Glomerular visceral epithelial cell (primary cell): ENCODE measurements around the gene CDC42BPG.
A peak's percentile ranks its signal among the peaks of the same experiment; 100 is the strongest.

Experiments
- DNase-seq: peaks from one replicate; pipeline ENCODE4 v3.0.0-alpha.2; 2016; ENCODE audit errors: extremely low spot score

The CDC42BPG gene

DNA sequence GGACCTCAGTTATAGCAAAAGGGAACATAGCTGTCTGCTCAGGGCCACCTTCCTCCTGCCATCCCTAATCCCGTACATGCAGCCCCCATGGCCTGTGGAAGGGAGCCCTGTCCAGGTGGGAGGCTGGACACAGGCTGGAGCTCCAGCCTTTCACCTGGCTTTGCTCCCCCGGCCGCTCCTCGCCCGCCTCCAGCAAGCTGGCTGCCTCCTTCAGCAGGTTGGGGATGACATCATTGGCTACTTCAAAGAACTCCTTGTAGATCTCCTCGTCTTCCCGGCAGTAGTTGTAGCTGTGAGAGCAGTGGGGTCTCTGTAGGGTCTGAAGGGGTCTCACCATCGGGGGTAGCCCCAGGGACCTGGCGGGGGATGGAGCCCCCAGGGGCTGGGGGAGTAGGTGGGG is 39.0 kb downstream of the CDC42BPG start:
- DNase-seq: no peak

- no peak for DNase-seq
These were observed 39.9 kb downstream of the CDC42BPG start for GRCh38 chr11:64804346-64805210.

- DNase-seq: no peak
These were observed 40.6 kb downstream of the CDC42BPG start for GRCh38 chr11:64803846-64804345.

- peak; percentile 81 for DNase-seq
These were observed 41.2 kb downstream of the CDC42BPG start, which contains the start of gene MAP4K2 for GRCh38 chr11:64803158-64803845. TSS of gene MAP4K2 (minus strand) at chr11:64803214. CDS start at chr11:64803149, 65 bp downstream.

DNA sequence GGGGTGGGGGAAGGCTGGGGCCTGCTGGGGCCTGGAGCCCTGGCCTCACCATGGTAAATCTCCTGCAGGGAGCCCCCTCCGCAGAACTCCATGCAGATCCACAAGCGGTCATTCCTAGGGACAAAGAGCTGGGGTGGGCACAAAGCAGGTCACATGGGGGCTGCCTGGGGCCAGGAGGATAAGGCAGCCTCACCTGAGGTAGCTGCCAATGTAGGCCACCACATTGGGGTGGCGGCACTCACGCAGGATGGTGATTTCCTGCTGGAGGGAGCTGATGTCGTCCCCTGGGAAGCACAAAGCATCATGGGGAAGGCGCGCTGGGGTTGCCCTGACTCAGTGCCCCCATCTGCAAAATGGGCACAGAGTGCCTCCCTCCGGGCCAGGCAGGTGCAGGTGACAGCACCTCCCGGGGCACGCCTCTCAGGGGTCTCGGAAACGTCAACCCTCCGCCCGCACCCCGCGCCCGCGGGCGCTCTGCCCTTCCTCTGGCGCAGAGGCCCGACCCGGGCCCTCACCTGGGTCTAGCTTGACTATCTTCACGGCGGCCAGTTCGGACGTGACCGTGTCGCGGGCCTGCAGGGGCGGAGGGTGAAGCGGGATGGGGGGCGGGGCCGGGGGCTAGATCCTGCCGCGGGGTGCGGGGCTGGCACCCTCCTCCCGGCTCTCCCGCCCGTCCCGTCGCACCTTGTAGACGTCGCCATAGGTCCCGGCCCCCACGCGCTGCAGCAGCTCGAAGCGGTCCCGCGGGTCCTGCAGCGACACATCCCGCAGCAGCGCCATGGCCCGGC is 41.9 kb downstream of the CDC42BPG start:
- peak; percentile 6 for DNase-seq

DNA sequence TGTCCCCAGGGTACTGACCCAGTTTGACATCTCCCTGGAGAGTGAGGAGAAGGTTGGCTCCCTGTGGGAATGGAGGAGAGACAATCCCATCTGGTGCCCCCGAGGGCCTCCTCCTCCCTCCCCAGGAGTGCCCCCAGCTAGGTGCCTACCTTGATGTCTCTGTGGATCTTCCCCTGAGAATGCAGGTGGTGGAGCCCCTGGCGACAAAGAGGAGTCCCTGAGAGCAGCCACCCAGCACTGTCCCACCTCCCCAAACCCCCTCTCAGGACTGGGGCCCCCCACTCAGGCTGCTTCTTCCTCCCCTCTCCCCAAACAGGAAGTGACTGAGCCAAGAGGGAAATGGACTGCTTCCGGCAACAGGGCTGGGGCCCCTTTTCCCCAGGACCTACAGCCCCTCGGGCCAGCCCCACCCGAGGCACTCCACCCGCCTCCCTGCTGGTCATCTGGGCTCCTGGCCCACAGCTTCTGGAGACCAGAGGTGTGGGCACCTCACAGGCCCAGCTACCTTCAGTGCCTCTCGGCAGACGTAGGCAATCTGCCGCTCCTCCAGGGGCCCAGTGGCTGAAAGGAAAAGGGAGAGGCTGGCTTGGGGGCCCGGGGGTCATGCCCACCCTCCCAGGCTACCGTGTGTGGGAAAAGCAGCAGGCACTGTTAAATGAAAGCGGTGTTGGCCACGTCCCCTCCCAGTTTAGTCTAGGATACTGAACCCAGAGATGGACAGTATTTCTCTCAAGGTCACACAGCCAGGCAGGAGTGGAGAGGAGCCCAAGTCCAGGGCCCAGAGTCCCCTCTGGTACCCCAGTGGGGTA is 42.7 kb downstream of the CDC42BPG start:
- no peak for DNase-seq

GRCh38 chr11:64801158-64801464 is 43.3 kb downstream of the CDC42BPG start:
- no peak for DNase-seq

DNA sequence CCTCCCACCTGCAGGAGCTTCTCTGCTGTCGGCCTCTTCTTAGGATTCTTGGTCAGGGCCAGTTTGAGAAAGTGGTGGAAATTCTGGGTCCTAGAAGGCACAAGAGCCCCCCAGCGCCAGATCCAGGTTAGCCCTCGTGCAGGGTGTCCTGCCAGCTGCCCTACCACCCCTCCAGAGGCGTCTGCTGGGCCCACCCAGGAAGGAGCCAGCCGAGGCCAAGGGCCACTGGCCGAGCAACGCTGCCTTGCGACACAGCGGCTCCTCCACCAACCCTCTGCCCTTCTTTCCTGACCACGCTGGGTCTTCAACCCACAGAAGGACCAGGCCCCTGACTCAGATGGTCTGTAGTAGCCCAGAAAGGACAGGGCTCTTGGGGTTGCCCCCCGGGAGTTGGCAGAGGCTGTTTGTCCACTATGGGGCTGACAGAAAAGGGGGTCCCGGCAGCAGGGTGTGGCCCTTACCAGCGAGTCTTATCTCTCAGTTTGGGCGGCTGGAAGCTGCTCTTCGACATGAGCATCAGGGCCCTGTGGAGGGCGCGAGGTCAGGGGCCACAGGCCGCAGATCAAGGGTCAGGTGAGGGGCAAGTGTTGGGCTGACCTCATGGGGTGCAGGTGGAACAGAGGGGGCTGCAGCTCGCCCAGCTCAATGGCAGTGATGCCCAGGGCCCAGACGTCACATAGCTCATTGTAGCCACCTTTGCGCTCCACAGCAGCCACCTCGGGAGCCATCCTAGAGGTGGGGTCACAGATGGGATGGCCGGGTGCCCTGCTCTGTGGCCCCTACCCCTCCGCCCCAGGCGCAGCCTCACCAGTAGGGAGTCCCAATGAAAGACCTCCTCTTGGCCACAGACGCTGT is 43.9 kb downstream of the CDC42BPG start:
- no peak for DNase-seq

DNA sequence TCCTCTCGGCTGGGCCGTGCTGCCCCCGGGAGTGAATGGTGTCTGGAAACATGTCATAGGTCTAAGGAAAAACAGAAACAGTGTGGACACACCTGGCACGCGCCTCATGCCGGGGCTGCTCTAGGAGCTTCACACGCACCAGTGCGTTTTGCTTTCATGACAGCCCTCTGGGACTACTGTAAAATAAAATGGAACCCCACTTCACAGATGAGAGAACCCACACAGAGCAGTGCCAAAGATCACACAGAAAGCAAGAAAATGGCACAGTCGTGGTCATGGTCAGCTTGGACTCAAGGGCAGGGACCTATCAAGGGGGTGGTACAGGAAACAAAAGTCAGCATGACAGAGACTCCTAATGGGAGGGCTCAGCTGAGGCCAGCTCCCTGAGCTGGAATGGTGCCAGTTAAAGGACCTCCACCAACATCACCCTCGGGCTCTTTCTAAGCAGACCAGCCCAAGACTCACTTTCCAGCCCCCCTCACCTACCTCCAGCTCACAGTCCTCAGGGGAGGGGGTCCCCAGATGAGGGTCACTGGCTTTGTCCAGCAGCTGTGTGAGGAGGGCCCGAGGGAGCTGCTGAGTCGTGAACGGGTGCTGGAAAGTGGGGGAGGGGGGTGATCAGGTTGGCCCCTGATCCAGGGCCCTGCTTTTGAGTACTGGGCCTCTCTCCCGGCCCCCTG is 44.7 kb downstream of the CDC42BPG start:
- no peak for DNase-seq

GRCh38 chr11:64799256-64799622 is 45.2 kb downstream of the CDC42BPG start:
- DNase-seq: no peak

DNA sequence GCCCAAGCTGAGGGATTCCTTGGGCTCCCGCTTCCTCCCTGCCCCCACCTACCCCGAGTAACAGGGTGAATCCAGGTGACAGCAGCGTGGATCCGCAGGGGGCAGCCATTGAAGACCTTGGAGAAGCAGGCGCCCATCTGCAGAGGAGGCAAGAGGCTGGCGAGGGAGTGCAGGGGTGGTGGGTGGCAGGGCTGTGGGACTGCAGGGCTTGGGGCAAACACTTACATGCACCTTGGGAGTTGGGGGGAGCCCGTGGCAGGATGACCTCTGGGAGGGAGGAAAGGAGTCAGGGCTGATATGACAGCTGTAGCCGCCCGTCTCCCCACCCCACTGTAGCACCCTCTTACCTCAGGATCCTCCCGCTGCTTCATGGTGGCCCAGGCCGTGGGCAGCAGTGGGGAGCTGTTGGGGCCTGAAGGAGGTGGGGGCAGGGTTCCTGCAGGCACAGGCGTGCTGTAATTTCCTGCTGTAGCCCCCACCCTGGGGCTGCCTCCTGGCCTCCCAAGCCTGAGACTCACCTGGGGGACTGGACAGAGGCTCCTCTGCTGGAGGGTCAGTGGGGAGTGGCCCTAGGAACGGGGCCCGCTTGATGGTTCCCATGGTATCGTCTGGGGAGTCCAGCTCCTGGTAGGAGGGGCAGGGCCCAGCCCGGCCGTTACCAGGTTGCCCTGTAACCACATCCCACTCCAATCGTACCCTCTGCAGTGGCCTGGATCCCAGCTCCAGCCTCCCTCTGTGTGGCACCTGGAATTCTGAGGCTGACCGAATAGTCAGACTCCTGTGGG is 47.5 kb downstream of the CDC42BPG start:
- DNase-seq: no peak

- no peak for DNase-seq
These were observed 48.3 kb downstream of the CDC42BPG start for GRCh38 chr11:64796047-64796756.

DNA sequence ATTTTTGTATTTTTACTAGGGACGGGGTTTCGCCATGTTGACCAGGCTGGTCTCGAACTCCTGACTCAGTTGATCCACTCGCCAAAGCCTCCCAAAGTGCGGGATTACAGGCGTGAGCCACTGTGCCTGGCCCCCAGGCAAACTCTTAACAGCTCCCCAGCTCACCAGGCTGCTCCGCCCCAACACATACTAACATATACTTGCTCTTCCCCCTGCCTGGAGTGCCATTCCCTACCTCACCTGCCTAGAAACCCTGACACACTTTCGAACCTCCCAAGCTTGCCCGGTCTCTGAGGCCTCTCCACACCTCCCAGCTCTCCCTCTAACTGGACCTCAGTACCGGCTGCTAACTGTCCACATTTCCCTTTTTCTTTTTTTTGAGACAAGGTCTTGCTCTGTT is 49.9 kb downstream of the CDC42BPG start:
- DNase-seq: no peak

DNA sequence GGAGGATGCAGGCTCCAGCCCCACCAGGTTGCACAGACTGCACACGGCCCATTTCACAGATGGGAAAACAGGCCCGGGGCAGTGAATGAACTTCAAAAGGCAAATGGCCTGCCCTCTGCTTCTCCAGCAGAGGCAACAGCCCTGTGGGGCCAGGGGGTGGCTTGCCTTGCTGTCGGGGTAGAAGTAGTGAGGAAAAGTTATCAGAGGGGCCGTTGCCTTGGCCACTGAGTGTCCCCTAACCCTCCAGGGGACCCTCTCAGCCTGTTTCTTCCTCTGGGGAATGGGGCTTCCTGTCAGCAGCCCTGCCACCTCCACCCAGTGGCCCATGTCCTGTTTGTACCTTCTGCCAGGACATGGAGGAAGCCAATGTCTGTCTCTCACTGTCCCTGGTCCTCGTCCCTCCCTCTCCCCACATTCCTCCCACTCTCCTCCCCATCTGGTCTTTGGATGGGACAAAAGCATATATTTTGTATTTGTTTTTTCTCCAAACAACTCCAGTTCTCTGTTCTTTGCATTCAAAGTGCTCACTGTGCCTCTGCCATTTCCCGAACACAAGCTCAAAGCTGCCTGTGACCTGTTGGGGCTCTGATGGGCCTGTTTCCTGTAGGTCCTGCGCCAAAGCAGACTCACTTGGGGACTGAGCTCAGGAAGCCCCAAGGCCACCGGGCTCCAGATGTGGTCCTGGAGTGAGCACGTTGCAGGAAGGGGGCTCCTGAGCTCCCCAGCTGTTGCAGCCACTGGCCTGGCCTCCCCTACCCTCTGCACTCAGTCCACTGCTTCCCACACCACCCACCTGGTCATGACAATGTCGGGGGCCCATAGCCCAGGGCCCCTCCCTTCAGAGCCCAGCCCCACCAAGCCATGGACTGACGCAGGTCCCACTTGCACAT is 50.9 kb downstream of the CDC42BPG start:
- no peak for DNase-seq

GRCh38 chr11:64792482-64792881 is 52.0 kb downstream of the CDC42BPG start:
- no peak for DNase-seq

GRCh38 chr11:64791781-64792291 is 52.6 kb downstream of the CDC42BPG start:
- no peak for DNase-seq
